ENCODE results near the gene EPGN.

EPGN gene

GRCh38 chr4:74319470-74319869 lies 11.2 kb downstream of the EPGN start:
- no peak overlapping the region for H3K4me3 ChIP-seq (ENCODE audit: insufficient read depth, low read length, poor library complexity, severe bottlenecking)
- H2AFZ ChIP-seq (ENCODE audit: low read depth, low read length, severe bottlenecking), result no peak overlapping the region
- no peaks in the 10 kb centered on the region for H3K36me3 ChIP-seq (ENCODE audit: low read length)
- no peaks in the 10 kb centered on the region for H3K9me3 ChIP-seq (ENCODE audit: insufficient read depth, low read length)
- H3K9ac ChIP-seq (ENCODE audit: low read length), result no peak overlapping the region
- H3K4me2 ChIP-seq (ENCODE audit: low read depth, low read length, poor library complexity, severe bottlenecking), result no peak overlapping the region
- no peaks in the 10 kb centered on the region for H4K20me1 ChIP-seq (ENCODE audit: low read depth, low read length)
- no peaks in the 10 kb centered on the region for H3K9me2 ChIP-seq (replicated peaks; ENCODE audit: insufficient read depth, low read length)
- no peaks in the 10 kb centered on the region for H3K27me3 ChIP-seq (ENCODE audit: low read length)
- H3K27ac ChIP-seq (ENCODE audit: low read depth, low read length), result no peak overlapping the region
- H3F3A ChIP-seq (ENCODE audit: insufficient read depth), result no peaks in the 10 kb centered on the region
- TF ChIP-seq EZH2phosphoT487 (conservative IDR thresholded peaks at IDR 0.05; ENCODE audit: low read length), result no peak
- TF ChIP-seq, protein P1, sequence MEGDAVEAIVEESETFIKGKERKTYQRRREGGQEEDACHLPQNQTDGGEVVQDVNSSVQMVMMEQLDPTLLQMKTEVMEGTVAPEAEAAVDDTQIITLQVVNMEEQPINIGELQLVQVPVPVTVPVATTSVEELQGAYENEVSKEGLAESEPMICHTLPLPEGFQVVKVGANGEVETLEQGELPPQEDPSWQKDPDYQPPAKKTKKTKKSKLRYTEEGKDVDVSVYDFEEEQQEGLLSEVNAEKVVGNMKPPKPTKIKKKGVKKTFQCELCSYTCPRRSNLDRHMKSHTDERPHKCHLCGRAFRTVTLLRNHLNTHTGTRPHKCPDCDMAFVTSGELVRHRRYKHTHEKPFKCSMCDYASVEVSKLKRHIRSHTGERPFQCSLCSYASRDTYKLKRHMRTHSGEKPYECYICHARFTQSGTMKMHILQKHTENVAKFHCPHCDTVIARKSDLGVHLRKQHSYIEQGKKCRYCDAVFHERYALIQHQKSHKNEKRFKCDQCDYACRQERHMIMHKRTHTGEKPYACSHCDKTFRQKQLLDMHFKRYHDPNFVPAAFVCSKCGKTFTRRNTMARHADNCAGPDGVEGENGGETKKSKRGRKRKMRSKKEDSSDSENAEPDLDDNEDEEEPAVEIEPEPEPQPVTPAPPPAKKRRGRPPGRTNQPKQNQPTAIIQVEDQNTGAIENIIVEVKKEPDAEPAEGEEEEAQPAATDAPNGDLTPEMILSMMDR (IDR thresholded peaks at IDR 0.05; ENCODE audit: insufficient read depth, low read length, poor library complexity, severe bottlenecking), result no peak
- no peaks in the 10 kb centered on the region for H3K79me2 ChIP-seq (ENCODE audit: insufficient read depth, low read length)

DNA sequence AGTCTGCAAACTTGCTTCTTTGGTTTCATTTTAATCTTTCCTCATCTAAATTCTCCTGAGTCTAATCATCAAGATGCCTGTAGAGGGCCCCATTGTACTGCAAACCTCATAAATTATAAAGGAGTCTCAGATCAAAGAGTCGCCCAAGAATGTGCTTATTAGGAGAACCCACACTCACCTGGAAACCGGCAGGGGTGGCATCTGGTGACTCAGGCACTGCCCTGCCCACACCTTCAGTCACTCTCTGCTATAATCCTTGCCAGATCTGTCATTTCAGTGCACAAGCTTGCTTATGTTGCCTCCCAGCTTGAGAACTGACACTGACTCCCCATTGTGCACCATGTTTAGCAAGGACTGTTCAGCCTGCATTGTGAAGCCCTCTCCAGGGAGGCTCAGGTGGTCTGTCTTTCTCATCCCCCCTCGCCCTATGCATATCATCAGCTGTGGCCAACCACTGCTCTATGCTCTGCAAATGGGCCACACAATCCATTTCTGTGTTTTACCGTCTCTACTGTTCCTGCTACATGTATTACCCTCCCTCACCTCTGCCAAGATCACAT lies 12.4 kb downstream of the EPGN start:
- Histone ChIP-seq H3K9me3 (ENCODE audit: insufficient read depth, low read length) (no peaks in the 10 kb centered on the region), H3K4me3 (ENCODE audit: insufficient read depth, low read length, poor library complexity, severe bottlenecking) (no peak overlapping the region), H3K9ac (ENCODE audit: low read length) (no peak overlapping the region), H3K27ac (ENCODE audit: low read depth, low read length) (no peak overlapping the region), H3K4me2 (ENCODE audit: low read depth, low read length, poor library complexity, severe bottlenecking) (no peak overlapping the region), H2AFZ (ENCODE audit: low read depth, low read length, severe bottlenecking) (no peak overlapping the region), H3K36me3 (ENCODE audit: low read length) (no peaks in the 10 kb centered on the region), H4K20me1 (ENCODE audit: low read depth, low read length) (no peaks in the 10 kb centered on the region), H3K79me2 (ENCODE audit: insufficient read depth, low read length) (no peaks in the 10 kb centered on the region), H3K27me3 (ENCODE audit: low read length) (no peaks in the 10 kb centered on the region), H3F3A (ENCODE audit: insufficient read depth) (no peaks in the 10 kb centered on the region), H3K9me2 (replicated peaks; ENCODE audit: insufficient read depth, low read length) (no peaks in the 10 kb centered on the region)
- TF ChIP-seq, protein P1 (IDR thresholded peaks at IDR 0.05; ENCODE audit: insufficient read depth, low read length, poor library complexity, severe bottlenecking), result no peak
- no peak for TF ChIP-seq EZH2phosphoT487 (conservative IDR thresholded peaks at IDR 0.05; ENCODE audit: low read length)

DNA sequence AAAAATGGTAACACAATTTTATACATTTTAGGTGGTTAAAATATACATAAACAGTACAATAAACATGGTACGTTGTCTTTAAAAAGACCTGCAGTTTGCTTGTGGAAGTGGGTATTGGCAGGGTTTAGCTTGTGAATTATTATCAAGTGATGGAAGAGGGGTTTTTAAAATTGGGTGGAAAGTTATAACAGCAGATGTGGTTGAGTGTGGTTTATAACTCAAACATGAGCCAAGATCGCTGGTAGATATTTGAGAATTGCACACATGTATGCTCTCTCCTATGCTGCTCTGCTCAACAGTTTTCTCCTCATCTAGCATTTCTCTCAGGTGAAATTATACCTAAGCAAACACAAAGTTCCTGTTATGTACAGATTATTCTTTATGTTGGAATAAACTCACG lies 14.0 kb downstream of the EPGN start:
- Histone ChIP-seq H3K4me3 (ENCODE audit: insufficient read depth, low read length, poor library complexity, severe bottlenecking) (no peak overlapping the region), H3K27ac (ENCODE audit: low read depth, low read length) (no peak overlapping the region), H3K79me2 (ENCODE audit: insufficient read depth, low read length) (no peaks in the 10 kb centered on the region), H3K4me2 (ENCODE audit: low read depth, low read length, poor library complexity, severe bottlenecking) (no peak overlapping the region), H3K9me2 (replicated peaks; ENCODE audit: insufficient read depth, low read length) (no peaks in the 10 kb centered on the region), H2AFZ (ENCODE audit: low read depth, low read length, severe bottlenecking) (no peak overlapping the region), H3F3A (ENCODE audit: insufficient read depth) (no peaks in the 10 kb centered on the region), H4K20me1 (ENCODE audit: low read depth, low read length) (no peaks in the 10 kb centered on the region), H3K9ac (ENCODE audit: low read length) (no peak overlapping the region), H3K9me3 (ENCODE audit: insufficient read depth, low read length) (no peaks in the 10 kb centered on the region), H3K36me3 (ENCODE audit: low read length) (no peaks in the 10 kb centered on the region), H3K27me3 (ENCODE audit: low read length) (no peaks in the 10 kb centered on the region)
- TF ChIP-seq, protein P1 (IDR thresholded peaks at IDR 0.05; ENCODE audit: insufficient read depth, low read length, poor library complexity, severe bottlenecking), result no peak
- TF ChIP-seq EZH2phosphoT487 (conservative IDR thresholded peaks at IDR 0.05; ENCODE audit: low read length), result no peak
